Spinal cord (tissue), 10 donors: ENCODE results near the gene DYNC1I1. TPM values are rescaled to one million over a fixed set of nuclear protein-coding genes. Genes with fewer than 3 reads are reported as not detected.
A peak's percentile ranks its signal among the peaks of the same experiment; 100 is the strongest.

Experiments used
- DNase-seq, 6 donors: peaks; one replicate each; pipeline versions ENCODE4 v3.0.0 to v3.0.0-alpha.2; 2013 to 2015; ENCODE audit warnings: low spot score in 6 of 6, low read depth in 4 of 6
- H3K27ac ChIP-seq: one replicate; pipeline ENCODE4 v1.5.1; 2013; ENCODE audit warnings: low read depth, low read length, control low read depth
- H3K27me3 ChIP-seq: one replicate; pipeline ENCODE4 v1.6.1; 2013; ENCODE audit warnings: low read length; ENCODE audit not compliant: control insufficient read depth, insufficient read depth
- H3K36me3 ChIP-seq: one replicate; pipeline ENCODE4 v1.6.1; 2013; ENCODE audit warnings: low read length; ENCODE audit not compliant: control insufficient read depth, insufficient read depth
- H3K4me1 ChIP-seq: one replicate; pipeline ENCODE4 v1.6.1; 2013; ENCODE audit warnings: low read length; ENCODE audit not compliant: control insufficient read depth, insufficient read depth
- H3K4me3 ChIP-seq: one replicate; pipeline ENCODE4 v1.5.1; 2013; ENCODE audit warnings: low read depth, low read length, control low read depth
- H3K9me3 ChIP-seq: one replicate; pipeline ENCODE4 v1.6.1; 2013; ENCODE audit warnings: low read length; ENCODE audit not compliant: control insufficient read depth, insufficient read depth
- WGBS: methylation state at CpG from one replicate; pipeline ENCODE4 v1.1.5; 2013; ENCODE audit warnings: missing lambda C conversion rate; ENCODE audit not compliant: insufficient coverage; 5-methylcytosine and 5-hydroxymethylcytosine counted together
- polyA plus RNA-seq, 2 donors: library from polyadenylated mRNA; unstranded; fragments of 120-200 nt; gene quantifications; one replicate each; pipeline ENCODE4 v1.2.1, GENCODE V29; 2013; ENCODE audit not compliant: insufficient read length in 2 of 2
- total RNA-seq, 2 donors: library from RNA; depleted of rRNA in 1 of 2; stranded (reverse); fragments of 120-200 nt in 1 of 2; fragments of >200 nt in 1 of 2; gene quantifications; one replicate each; pipeline versions ENCODE4 v1.2.3 to v1.2.4, GENCODE V29; 2013 to 2014
- donor health status: healthy.

The DYNC1I1 gene
- total and polyA plus RNA-seq, 4 donors, result 34.6 to 66.8 (median 44.2) TPM

DNA sequence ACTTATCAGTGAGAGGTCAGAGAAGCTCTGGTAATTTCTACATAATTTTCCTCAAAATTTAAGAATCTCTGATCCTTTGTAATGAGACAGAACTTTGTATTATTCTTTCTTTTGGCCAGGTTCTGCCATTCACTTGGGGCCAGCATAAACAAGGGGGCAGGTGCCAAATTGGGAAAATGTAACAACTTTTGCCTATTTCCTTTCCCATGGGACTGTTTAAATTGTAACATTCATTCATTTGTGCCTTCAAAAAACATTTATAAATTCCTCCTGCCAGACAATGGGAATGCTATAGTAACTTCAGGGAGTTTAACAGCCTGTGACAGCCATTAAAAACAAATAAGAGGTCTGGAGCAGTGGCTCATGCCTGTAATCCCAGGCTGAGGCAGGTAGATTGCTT is 12.4 kb downstream of the DYNC1I1 start:
- Histone ChIP-seq H3K27ac (peak overlapping the region; percentile 3), H3K36me3 (no peaks in the 10 kb centered on the region), H3K27me3 (no peaks in the 10 kb centered on the region), H3K4me3 (no peak overlapping the region), H3K4me1 (no peaks in the 10 kb centered on the region), H3K9me3 (no peaks in the 10 kb centered on the region)
- DNase-seq, result no peak

DNA sequence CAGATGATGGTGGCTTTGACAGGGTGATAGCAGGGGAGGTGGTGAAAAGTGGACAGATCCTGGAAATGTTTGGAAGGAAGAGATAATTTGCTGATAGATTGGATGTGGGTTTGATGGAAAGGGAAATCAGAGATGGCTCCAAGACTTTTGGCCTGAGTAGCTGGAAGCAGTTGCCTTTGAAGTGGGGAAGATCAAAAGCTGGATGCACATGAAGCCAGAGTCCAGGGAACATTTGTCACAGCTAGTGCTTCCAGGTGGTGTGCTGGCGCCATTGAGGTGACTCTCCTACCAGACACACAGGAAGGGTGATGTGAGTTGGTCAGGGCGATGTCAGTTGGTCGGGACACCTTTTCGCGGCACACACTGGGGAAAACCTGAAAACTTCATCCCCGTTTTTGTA is 15.9 kb downstream of the DYNC1I1 start:
- H3K27me3 ChIP-seq, result no peaks in the 10 kb centered on the region
- H3K4me3 ChIP-seq, result no peak overlapping the region
- WGBS, result 100% methylated on average over 1 of the region's 6 CpGs
- no peak for DNase-seq
- no peaks in the 10 kb centered on the region for H3K9me3 ChIP-seq
- no peaks in the 10 kb centered on the region for H3K4me1 ChIP-seq
- no peak overlapping the region for H3K27ac ChIP-seq
- H3K36me3 ChIP-seq, result no peaks in the 10 kb centered on the region

DNA sequence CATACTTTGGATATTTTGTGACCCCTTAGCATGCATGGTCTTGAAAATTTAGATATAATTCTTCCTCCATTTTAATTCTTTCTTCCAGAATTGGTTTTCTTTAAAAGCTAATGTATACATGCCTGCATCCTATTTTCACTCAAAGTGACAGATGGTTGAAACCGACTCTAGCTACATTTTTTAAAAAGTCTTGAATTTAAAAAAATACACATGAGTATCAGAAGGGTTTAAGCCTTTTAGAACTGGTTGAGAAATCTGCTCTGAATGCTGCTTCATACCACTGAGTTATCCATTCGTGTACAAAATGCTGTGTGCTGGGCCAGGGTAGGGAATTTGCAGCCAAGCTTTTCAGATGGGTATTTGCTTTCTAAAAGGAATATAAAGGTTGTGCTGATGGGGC is 16.5 kb downstream of the DYNC1I1 start:
- WGBS, result no CpG with 5 or more reads among the region's 2 CpGs
- Histone ChIP-seq H3K4me1 (no peaks in the 10 kb centered on the region), H3K9me3 (no peaks in the 10 kb centered on the region), H3K4me3 (no peak overlapping the region), H3K27ac (no peak overlapping the region), H3K36me3 (no peaks in the 10 kb centered on the region), H3K27me3 (no peaks in the 10 kb centered on the region)
- peak in 1 of 6 donors; percentile 70 for DNase-seq

DNA sequence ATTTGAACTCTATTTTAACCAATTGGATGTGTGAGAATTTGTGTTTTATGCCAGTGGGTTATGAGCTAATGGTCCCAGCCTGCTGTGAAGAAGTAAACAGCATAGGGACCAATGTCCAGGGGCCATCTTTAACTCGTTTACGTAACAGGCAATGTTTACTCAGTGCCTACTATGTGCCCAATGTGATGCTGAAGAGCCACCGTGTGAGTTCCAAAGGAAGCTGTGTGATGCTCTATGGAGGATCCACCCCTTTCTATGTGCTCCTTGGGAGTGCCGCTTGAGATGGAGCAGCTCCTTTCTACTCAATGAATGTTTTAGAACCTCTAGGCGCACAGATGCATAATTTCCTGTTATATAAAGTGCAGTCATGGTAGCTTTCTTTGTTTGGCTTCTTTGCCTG is 21.3 kb downstream of the DYNC1I1 start:
- WGBS, result 64% methylated on average over 3 of the region's 5 CpGs
- DNase-seq, result no peak
- Histone ChIP-seq H3K27ac (no peak overlapping the region), H3K4me1 (no peaks in the 10 kb centered on the region), H3K9me3 (no peaks in the 10 kb centered on the region), H3K4me3 (no peak overlapping the region), H3K36me3 (no peaks in the 10 kb centered on the region), H3K27me3 (no peaks in the 10 kb centered on the region)

DNA sequence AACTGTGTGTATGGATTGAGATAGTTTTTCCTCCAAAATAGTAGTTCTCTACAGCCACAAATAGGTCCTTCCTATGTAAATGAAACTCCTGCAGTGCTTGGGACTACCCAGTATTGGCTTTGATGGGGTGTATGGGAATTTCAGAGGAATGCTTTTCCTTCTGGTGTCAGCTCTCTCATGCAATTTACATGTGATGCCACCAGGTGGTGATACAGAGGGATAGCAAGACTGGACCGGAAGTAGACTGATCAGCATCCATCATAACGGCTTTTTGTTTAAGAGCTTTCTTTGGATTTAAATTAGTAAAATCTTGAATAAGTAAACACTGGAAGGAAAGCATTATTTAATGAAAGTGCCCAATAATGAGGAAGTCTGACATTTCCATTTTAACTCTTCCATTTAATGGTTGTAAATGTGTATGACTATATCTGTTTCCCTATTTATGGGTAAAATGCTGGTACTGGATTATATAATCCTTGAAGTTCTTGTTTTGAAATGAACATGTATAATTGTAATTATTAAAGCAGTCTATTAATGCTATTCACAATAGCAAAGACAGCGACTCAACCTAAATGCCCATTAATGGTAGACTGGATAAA is 22.7 kb downstream of the DYNC1I1 start:
- no CpG with 5 or more reads among the region's 3 CpGs for WGBS
- Histone ChIP-seq H3K36me3 (no peaks in the 10 kb centered on the region), H3K27me3 (no peaks in the 10 kb centered on the region), H3K4me3 (no peak overlapping the region), H3K27ac (no peak overlapping the region), H3K4me1 (no peaks in the 10 kb centered on the region), H3K9me3 (no peaks in the 10 kb centered on the region)
- DNase-seq, result no peak

DNA sequence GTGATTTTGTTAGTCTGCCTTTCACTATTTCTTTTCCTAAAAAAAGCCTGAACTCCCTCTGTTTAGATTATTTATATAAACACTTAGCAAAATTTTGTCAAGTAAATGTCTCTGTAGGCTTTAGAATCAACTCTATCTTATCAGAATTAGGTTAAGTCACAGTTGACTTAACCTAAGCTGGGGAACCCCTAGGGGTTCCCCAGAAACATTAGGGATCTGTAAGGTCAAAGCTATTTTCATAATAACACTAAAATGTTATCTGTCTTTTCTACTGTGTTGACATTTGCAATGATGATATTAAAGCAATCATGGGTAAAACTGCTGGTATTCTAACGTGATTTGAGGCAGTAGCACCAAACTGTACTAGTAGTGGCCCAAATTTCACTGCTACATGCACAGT is 24.3 kb downstream of the DYNC1I1 start:
- DNase-seq, result no peak
- WGBS, result no CpG with 5 or more reads among the region's 1 CpG

DNA sequence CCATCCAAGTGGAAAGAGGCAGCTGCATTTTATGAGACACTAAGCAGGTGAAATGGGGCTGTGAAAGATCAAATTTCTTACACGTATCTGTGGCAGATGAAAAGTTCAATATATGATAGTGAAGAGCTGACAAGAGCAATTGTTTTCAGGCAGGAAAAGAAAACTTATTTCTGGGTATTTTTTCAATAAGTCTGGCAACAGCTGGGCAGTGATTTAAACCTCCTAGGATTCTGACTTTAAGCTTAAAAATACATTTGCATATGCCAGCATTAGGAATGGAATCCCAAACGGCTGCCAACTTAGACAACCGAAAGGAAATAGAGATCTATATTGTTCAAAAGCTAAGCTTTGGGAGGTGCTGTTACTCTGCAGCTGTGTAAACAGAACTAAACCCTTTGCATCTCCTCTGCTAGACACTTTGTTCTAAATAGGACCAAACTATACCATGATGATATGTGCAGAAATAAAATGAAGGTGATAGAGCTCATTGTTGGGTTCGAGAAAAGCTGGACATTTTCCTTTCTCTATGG is 26.1 kb downstream of the DYNC1I1 start:
- WGBS, result 0% methylated on average over 1 of the region's 4 CpGs
- Histone ChIP-seq H3K4me1 (no peaks in the 10 kb centered on the region), H3K4me3 (no peak overlapping the region), H3K27ac (no peak overlapping the region), H3K27me3 (no peaks in the 10 kb centered on the region), H3K36me3 (no peaks in the 10 kb centered on the region), H3K9me3 (no peaks in the 10 kb centered on the region)
- peak in 1 of 6 donors; percentile 8 for DNase-seq

More for the DNA sequence above, 24.3 kb downstream of the DYNC1I1 start:
- Histone ChIP-seq H3K27ac (no peak overlapping the region), H3K36me3 (no peaks in the 10 kb centered on the region), H3K9me3 (no peaks in the 10 kb centered on the region), H3K4me1 (no peaks in the 10 kb centered on the region), H3K4me3 (no peak overlapping the region), H3K27me3 (no peaks in the 10 kb centered on the region)

DNA sequence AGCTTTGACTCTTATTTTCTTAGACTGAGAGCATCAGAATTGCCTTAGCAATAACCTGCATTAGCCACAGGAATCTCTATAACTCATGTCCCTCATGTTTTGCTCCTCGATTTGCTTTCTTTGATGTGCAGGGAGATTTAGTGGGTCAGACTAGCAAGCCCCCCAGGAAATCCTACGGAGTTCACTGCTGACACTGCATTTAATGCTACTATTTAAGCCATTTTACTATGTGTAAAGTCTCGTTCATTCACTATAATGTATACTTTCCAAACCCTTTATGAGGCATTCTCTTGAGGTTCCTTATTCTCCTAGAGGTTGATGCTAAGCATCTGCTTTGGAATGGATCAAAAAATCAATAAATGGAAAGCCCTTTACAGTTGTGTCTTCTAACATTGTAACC is 28.4 kb downstream of the DYNC1I1 start:
- H3K4me1 ChIP-seq, result no peaks in the 10 kb centered on the region
- no peak overlapping the region for H3K4me3 ChIP-seq
- no peak for DNase-seq
- H3K36me3 ChIP-seq, result no peaks in the 10 kb centered on the region
- H3K9me3 ChIP-seq, result no peaks in the 10 kb centered on the region
- H3K27me3 ChIP-seq, result no peaks in the 10 kb centered on the region
- no CpG with 5 or more reads among the region's 3 CpGs for WGBS
- no peak overlapping the region for H3K27ac ChIP-seq

DNA sequence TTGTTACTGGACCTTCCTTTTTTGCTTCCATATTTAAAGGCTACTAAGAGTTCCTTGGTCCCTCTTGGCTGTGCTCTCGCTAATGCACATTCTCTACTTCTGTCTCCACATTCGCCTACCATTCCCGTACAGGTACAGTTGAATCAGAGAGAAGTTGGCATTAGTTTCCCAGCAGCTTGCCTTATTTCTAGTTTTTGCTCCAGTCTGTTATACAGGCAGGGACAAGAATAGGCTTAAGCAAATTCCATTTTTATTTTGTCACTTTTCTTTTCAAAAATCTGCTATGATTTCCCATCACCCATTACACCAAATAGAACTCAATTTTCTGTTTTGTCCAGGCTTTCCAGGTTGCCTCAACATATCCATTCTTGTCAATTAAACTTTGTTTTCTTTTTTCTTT is 29.9 kb downstream of the DYNC1I1 start:
- H3K36me3 ChIP-seq, result no peaks in the 10 kb centered on the region
- no peaks in the 10 kb centered on the region for H3K27me3 ChIP-seq
- peak in 1 of 6 donors; percentile 57 for DNase-seq
- no peaks in the 10 kb centered on the region for H3K4me1 ChIP-seq
- no peaks in the 10 kb centered on the region for H3K9me3 ChIP-seq
- no peak overlapping the region for H3K27ac ChIP-seq
- 100% methylated on average over 2 of the region's 3 CpGs for WGBS
- no peak overlapping the region for H3K4me3 ChIP-seq

DNA sequence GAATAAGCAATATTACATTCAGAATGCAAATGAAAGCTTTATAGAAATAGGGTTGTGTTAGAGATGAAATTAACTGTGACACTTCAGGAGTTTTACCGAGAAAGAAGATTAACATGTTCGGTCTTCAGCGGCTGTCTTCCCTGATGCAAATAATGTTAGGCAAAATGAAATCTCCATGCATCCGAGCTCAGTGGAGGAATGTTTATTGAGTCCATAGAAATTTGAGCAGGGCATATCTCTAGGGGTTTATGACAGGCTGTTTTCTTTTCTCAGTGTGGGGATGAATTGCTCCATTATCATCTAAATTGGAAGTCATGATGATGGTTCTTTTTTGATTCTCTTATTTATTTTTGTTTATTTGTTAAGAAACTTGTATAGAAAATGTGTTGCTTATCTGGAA is 31.7 kb downstream of the DYNC1I1 start:
- WGBS, result 58% methylated on average over 4 of the region's 4 CpGs
- H3K27ac ChIP-seq, result no peak overlapping the region
- peak in 2 of 6 donors; percentile 40 to 52 for DNase-seq
- no peak overlapping the region for H3K4me3 ChIP-seq
- H3K4me1 ChIP-seq, result no peaks in the 10 kb centered on the region
- no peaks in the 10 kb centered on the region for H3K27me3 ChIP-seq
- H3K36me3 ChIP-seq, result no peaks in the 10 kb centered on the region
- no peaks in the 10 kb centered on the region for H3K9me3 ChIP-seq
